Measurements from ENCODE around the gene KLHL22.

DNA sequence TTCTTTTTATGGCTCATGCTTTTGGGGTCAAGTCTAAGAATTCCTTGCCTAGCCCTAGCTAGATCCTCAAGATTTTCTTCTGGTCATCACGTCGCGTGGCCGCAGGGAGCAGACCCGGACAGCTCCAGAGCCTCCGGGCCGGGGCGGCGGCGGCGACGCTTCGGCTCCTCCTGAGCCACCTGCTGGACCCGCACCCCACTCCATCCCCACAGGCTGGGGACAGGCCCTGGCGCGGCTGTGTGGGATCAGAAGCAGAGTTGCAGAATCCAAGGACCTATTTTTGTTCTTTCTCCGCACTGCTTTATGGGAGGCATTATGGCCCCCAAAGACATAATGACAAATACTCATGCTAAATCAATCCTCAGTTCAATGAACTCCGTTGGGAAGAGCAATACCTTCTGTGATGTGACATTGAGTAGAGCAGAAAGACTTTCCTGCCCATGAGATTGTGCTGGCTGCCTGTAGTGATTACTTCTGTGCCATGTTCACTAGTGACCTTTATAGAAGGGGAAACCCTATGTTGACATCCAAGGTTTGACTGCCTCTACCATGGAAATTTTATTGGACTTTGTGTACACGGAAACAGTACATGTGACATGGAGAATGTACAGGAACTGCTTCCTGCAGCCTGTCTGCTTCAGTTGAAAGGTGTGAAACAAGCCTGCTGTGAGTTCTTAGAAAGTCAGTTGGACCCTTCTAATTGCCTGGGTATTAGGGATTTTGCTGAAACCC lies 45.6 kb downstream of the KLHL22 start:
- TF ChIP-seq, protein P1, sequence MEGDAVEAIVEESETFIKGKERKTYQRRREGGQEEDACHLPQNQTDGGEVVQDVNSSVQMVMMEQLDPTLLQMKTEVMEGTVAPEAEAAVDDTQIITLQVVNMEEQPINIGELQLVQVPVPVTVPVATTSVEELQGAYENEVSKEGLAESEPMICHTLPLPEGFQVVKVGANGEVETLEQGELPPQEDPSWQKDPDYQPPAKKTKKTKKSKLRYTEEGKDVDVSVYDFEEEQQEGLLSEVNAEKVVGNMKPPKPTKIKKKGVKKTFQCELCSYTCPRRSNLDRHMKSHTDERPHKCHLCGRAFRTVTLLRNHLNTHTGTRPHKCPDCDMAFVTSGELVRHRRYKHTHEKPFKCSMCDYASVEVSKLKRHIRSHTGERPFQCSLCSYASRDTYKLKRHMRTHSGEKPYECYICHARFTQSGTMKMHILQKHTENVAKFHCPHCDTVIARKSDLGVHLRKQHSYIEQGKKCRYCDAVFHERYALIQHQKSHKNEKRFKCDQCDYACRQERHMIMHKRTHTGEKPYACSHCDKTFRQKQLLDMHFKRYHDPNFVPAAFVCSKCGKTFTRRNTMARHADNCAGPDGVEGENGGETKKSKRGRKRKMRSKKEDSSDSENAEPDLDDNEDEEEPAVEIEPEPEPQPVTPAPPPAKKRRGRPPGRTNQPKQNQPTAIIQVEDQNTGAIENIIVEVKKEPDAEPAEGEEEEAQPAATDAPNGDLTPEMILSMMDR (conservative IDR thresholded peaks at IDR 0.05 in 1 of 2, IDR thresholded peaks at IDR 0.05 in 1 of 2; ENCODE audit: low read depth in 1 of 2, low read length in 2 of 2), result no peak
- no peak for TF ChIP-seq EZH2 (IDR thresholded peaks at IDR 0.05; ENCODE audit: low read length, missing control alignments)
